Dermis microvascular lymphatic vessel endothelial cell (primary cell): Measurements from ENCODE around the gene TH. TPM values are rescaled to one million over a fixed set of nuclear protein-coding genes. Genes with fewer than 3 reads are reported as not detected.

Experiments
- DNase-seq, 2 donors: peaks; one replicate each; pipeline versions ENCODE4 v3.0.0 to v3.0.0-alpha.2; 2010; ENCODE audit warnings: low read depth in 2 of 2
- total RNA-seq: library from RNA; depleted of rRNA; stranded (reverse); fragments of >200 nt; gene quantifications from 2 replicates; pipeline ENCODE4 v1.2.1, GENCODE V29; 2014

Gene TH
- 0.13 TPM in 1 of 2 replicates, not detected in the other for total RNA-seq

DNA sequence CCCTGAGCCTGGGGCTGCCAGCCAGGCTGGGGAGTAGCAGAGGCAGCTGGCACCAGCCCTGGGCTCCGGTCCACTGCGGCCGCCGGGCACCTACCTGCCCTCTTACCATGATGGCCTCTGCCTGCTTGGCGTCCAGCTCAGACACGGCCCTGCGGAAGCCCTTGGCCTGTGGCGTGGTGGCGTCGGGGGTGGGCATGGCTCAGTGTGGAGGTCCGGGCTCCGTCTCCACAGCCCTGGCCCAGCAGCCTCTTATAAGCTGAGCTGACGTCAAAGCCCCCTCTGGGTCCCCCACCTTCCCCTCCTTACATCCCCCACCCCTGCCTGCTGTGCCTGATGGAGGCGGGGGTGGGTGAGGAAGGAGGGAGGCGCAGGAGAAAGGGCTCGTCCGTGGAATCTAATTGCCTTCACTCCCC is at the start of gene TH:
TSS of gene TH (minus strand) at position 225 of the 413 bp plus-strand sequence. CDS start at position 196, 29 bp downstream.
- DNase-seq, result no peak

DNA sequence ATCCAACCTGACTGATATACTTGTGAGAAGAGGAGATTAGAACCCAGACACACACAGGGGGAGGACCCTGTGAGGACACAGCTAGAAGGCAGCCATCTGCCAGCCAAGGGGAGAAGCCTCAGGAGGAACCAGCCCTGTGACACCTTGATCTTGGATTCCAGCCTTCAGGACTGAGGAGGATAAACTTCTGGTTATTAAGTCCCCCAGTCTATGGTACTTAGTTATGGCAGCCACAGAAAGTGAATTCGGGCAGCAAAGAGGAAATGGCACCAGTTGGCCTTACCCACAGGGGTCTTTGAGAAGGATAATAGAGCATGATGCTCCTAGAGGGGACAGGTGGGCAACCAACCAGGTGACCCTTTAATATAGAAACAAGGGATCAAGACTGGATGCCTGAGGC is 49.4 kb upstream of the TH start:
- DNase-seq, result no peak

DNA sequence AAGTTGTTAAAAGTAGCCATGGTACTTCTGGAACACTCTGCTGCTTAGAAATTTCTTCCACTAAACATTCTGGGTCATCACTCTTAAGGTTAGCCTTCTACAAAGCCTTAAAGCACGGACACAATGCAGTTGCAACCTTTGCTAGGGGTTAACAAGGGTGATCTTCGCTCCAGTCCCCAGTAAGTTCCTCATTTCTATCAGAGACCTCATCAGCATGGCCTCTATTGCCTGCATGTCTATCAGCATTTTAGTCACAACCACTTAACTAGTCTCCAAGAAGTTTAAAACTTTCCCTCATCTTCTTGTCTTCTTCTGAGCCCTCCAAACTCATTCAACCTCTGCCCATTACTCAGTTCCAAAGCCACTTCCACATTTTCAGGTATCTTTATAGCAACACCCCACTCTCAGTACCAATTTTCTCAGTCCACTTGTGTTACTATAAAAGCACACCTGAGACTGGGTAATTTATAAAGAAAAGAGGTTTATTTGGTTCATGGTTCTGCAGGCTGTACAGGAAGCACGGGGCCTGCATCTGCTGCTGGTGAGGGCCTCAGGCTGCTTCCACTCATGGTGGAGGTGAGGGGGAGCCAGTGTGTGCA is 48.7 kb upstream of the TH start:
- DNase-seq, result no peak

DNA sequence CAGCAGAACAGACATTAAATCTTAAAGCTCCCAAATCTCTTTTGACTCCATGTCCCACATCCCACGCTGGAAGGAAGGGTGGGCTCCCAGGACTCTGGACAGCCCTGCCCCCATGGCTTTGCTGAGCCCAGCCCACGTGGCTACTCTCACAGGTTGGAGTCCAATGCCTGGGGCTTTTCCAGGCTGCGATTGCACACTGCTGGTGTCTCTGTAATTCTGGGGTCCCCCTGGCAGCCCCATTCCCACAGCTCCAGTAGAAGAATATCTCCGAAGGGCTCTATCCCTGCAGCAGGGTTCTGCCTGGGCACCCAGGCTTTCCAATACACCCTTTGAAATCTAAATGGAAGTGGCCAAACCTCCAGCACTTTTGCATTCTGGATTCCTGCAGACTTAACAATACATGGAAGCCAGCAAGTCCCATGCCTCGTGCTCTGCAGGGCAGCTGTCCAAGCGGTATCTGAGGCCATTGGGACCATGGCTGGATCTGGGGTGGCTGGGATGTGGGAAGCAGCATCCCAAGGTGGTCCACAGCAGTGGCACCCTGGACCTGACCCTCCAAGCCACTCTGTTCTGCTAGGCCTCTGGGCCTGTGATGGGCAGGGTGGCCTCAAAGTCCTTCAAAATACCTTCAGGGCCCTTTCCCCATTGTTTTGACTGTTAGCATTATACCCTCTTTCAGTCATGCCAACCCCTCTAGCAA is 47.9 kb upstream of the TH start:
- no peak for DNase-seq

DNA sequence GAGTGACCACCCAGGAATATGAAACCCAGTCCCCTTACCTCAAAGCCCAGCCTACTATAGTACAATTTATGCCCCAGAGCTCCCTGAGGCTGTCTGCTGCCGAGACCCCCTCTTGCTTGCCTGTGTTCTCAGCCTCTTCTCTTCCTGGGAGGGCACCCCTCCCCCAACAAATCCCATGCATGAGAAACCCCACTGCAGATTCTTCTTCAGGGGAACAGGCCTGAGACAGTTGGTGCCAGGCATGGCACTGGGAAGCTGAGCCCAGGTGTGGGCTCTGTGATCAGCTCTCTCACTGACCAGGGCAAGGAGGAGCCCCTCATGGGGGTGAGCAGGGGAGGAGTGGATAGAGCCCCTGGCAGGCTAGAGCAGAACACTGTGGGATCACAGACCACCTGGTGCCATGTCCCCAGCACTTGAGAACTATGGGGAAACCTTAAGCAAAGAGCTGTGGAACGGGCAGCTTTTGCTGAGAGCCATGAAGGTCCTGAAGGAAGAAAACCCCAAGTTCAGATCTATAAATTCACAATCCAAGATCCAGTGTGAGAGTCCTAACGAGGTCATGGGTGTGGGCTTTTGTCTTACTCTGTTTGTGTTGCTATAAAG is 46.5 kb upstream of the TH start:
- DNase-seq, result no peak

DNA sequence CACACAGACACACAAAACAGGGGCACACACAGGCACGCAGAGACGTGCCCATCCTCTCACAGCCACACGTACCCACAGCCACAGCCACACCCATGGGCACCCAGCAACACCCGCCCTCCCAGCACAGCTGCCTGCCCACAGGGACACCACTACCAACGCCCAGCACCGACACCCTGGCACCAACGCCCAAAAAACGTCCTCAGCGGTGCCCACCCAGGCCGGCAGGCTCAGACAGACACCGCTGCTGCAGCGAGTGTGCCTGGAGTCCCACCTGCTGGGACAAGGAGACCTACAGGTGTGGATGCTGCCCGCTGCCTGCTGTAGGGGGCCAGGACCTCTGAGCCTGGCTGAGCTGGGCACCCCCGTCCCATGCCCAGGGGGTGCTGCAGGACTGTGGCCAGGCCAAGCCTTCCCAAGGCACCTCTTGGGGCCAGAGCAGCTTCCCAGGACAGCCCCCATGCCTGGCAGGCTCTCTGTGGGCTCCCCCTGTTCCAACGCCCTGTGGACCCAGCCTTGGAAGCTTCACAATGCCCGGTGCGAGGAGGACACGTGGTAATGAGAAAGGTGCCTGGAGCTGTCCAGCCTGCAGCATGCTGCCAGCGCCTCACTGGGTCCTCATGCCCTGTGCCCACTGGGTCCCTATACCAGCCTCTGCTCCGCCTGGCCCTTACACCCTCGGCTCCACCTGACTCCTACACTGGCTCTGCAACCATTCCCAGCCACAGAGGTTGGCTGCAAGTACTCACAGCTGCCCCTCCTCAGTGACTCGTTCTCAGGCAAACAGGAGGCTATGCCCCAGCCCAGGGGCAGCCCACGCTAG is 45.8 kb upstream of the TH start:
- no peak for DNase-seq

DNA sequence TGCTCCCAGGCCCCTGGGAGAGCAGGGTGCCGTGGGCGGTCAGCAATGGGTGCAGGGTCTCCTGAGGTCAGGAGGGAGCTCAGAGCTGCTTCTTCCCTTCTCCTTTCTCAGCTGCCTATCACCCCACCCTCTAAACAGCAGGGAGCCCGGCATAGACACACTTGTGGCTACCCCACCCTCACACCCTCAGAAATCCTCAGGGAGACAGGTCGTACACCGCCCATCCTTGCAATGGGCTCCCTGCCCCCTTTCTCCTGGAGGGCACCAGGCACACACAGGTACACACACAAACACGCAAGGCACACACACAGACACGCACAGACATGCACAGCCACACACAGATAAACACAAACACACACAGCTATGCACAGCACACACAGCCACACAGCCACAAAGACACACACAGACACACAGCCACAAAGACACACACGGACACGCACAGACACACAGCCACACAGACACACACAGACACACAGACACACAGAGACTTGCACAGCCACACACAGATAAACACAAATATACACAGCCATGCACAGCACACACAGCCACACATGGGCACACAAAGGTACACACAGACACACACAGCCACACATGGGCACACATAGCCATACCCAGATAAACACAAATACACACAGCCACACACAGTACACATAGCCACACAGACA is 44.9 kb upstream of the TH start:
- DNase-seq, result no peak

DNA sequence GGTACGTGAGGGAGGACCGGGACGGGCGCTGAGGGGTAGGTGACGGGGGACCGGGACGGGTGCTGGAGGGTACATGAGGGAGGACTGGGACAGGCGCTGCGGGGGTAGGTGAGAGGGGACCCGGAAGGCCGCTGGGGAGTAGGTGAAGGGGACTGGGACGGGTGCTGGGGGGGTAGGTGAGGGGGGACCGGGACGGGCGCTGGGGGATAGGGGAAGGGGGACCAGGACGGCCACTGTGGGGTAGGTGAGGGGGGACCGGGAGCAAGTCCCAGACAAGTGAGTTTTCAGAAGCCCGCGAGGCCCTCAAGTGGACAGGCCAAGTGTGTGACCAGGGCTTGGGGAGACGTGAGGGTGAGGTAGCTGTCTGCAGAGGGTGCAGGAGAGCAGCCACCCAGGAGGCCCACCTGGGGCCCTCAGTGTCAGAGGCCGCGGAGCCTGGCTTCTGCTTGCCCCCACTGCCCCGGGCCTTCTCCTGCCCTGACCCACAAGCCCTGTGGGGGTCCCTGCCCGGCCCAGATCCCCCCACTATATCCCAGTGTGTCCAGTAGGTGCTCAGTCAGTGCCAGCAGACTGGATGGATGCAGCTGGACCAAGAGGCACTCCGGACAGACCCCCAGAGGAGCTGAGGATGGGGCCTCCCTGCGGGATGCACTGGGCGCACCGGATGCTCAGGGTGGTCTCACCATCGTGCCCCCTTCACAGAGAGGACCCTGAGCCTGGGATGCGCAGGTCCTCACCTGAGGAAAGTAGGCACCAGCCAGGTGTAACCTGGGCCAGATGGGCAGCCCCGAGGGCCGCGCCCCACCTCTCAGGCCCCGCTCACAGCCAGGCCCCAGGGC is 44.2 kb upstream of the TH start:
- no peak for DNase-seq

DNA sequence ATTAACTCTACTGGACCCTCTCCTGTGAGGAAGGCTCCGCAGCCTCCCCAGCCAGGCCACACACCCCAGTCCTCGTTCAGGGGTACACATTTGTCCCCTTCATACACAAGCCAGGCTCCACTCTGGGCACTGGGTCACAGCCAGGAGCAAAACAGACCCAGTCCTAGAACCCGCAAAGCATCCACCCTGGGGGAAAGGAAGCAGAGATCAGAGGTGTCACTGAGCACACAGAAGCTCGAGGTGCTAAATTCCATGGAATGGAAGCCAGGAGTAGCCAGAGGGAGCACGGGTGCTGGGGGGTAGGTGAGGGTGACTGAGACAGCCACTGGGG is 43.6 kb upstream of the TH start:
- DNase-seq, result no peak

DNA sequence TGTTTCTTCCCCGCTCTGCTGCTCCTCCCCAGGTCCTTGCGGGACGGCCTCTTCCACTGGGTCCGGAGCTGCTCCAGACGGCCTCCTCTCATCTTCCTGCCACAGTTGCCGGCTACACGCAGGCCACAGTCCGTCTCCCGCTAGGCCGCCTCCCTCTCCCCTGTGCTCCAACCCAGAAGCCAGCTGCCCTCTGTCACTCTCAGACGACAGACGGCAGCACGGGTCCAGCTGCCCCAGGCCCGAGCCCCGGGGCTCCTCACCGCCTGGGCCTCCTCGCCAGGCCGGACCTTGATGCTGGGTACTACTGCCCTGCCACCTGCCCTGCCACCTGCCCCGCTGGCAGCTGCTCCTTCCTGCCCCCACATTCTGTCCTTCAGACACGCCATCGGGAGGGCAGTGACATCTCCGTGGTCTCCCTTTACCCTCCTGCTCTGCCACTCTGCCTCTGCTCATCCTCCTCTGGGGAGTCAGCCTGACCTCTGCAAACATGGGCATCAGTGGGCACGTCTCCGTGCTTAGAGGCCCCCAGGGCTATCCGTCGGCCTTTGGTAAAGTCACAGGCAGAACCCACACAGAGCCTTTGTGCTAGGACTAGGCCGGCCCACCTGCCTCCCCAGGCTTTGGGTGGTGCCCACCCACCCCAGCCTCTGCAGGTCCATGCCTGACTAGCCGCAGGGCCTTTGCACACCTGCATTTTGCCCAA is 43.1 kb upstream of the TH start:
- no peak for DNase-seq

DNA sequence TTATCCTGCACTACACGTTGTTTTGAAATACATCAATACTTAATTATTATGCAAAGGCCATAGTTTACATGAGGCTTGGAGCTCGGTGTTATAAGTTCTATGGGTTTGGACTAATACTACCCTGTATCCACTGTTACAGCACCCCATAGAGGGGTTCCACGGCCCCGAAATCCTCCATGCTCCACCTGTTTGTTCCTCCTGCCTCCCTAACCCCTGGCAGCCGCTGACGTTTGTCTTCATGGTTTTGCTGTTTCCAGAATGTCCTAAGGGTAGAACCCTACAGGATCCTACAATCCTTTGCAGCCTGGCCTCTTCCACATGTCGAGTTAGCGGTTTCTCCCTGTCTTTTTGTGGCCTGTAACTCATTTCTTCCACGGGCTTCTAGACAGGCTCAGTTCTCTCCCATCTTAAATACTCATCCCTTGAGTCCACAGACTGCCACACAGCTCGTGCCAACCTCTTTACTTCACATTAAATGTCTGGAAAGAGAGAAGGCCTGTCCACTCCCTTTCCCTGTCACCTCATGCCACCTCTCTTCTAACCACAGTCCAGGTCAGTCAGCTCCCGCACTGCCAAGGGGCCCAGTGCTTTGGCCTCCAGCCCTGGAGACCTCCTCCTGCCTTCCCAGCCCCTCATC is 42.4 kb upstream of the TH start:
- DNase-seq, result no peak

DNA sequence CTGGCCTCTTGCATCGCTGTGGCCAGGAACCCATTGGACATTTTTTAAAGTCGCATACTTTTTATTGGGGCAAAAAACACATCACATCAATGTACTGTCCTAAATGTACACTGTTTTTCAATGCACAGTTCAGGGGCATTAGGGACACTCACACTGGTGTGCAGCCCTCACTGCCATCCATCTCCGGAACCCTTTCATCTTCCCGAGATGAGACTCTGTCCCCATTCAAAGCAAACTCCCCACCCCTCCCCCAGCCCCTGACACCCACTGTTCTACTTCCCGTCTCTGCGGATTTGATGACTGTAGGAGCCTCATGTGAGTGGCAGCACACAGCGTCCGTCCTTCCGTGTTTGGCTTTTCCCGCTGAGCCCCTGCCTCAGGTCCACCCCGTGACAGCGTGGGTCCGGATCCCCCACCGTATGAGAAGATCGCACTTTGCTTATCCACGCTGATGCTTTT is 41.8 kb upstream of the TH start:
- DNase-seq, result no peak

DNA sequence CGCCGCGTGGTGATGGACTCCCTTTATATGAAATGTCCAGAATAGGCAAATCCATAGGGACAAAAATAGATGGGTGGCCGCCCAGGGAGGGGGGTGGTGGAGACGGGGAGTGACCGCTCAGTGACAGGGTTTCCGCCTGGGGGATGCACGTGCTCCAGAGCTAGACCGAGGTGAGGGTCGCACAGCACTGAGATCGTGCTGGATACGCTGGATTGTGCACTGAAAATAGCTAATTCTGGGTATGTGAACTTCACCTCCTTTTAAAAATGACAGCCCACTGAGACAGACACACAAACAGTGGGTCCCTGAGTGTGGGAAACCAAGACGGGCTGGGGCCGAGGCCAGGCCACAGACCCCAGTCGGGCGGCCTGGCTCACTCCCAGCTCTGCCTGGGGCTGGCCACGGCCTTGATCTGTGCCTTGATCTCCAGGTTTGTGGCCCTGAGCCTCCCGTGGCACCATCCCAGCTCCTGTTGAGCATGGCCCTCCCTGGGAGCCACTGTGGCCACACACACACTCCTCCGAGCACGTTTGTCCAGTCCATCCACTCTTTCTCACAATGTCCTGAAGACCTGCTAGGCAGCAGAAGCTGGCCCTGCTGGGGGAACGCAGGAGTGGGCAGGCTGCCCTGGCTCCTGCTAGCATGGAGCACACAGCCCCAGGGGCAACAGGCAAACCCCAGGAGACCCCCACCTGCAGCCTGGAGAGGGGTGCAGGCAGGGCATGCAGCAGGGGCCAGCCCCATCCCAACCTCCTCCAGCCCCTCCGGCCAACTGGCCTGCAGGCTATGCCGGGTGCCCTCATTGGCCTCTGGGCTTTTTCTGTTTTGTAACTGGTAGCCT is 41.0 kb upstream of the TH start:
- DNase-seq, result no peak

DNA sequence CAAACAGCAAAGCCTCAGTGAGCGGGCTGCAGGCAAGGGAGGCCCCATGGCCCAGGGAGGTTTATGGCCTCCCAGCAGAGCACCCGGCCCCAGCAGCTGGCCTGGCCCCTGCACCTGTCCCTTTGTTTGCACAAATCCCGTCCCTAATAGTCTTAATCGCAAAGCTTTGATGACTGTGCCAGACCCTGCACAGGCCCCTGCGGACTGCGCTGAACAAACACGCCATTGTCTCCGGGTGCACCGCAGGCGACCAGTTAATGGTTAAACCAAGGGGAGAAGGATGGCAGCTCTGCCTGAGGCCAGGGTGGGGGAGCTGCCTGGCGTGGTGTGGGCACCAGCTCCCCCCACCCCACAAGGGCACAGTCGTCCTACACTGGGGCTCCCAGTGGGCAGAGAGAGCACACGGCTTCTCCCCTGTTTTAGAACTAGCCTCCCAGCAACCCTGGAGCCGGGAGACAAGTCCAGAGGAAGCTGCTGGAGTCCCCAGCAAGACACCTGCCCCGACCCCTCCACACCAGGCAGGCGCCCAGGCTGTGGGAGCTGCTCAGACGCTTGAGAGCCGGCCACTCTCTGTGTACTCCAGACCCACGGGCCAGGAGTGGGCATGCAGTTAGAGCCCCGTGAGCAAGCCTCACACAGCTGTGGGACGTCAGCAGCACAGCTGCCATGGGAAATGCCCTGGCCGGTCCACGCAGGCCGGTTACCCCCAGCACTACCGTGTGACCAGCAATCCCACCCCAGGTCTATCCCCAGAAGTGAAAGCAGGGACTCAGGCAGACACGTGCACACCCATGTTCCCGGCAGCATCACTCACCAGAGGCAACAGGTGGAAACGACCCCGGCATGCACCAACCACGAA is 39.7 kb upstream of the TH start:
- DNase-seq, result no peak

DNA sequence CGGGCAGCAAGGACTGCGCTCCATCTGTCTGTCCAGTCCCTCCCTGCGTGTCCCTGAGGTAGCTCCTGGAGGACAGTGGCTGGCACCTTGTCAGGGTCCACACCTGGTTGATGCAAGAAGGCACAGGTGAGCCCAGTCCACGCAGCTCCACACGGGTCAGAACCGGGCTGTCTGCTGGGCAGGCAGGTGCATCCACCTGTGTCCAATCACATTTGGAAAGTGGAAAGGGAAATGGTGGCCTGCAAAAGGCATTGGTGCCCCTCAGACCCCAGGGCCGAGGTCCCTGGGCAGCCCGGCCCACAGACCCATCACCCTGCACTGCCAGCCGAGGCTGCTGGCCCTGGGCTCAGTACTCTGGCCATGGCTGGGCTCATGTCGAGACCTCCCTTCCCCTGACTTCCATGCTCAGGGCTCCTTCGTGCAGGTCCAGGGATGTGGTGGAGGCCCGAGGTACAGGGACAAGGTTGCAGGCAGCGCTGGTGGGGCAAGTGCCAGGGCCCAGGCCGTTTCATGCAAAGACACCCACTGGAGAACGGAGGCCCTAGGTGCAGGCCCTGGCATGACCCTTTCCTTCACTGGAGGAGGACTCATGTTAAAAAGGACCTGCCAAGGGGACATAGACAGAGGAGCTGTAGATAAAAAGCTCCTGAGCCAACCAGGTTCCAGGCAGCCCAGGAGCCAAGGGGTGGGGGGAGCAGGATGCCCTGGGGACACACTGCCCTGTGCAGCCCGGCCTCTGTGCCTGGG is 38.9 kb upstream of the TH start:
- no peak for DNase-seq

DNA sequence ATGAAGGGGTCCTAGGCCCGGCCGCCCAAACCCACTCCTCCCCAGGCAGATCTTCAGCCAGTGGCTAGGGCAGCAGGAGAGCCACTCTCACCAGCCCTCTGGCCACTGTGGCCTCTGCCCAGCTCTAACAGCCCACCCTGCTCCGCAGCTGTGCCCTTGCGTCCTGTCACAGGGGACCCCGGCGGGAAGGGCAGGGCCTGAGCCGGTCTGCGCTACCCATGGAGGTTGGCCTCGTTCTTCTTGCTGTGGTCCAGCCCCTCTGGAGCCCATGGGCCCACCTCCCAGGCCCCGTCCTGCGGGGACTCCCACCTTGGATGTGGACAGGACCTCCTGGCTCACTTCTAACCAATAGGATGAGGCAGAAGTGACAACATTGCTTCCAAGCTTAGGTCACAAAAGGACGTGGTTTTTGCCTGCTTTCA is 38.3 kb upstream of the TH start:
- no peak for DNase-seq

DNA sequence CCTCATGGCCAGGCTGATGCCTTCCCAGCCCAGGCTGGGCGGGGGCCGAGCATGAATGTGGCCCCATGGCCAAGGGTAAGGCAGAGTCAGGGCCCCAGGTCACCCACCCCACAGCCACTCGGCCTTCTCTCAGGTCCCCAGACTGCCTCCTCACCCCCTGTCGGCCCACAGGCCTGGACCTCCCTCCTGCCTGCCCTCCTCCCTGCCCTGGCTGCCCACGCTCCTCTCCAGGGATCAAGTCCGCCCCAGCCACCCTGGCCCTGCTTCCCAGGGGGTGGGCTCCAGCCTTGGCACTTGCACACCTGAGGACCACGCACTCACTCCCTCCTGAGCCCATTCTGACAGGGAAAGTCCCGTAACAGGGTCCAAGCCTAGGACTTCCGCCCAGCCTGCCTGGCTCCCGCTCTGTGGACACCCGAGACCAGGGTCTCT is 37.8 kb upstream of the TH start:
- DNase-seq, result no peak
